Ramos (cell line): ENCODE results near the gene CHSY1.

Experiments
- in situ Hi-C: fragments of 300-500 bp; cut with MboI; formaldehyde crosslinking; loops from one replicate; pipeline ENCODE4 v1.14.3; 2022; ENCODE audit warnings: low sequenced_read_pairs; ENCODE audit not compliant: unreplicated experiment

CHSY1 gene

DNA sequence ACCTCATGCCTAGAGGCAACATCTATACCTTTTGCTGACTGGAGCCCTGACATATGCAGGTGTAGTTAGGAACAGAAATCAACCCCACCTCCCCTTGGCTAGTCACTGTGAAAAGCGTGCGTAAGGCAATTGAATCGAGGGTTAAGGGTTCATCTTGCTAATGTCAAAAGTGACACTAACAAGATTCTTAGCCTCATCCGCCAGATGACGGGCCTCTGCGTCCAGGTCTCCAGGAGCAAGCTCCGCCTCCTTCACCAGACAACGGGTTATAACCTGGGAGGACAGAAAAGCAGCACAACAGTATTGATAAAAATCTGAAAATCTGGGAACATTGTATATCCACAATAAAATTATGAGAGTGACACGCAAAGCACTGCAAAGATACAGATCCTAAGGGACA lies 20.7 kb upstream of the CHSY1 start:
- in situ Hi-C loops: loop anchor here (25.0 kb wide), 1 partner anchor 360 kb away; the partner anchor contains the start of gene LRRK1

DNA sequence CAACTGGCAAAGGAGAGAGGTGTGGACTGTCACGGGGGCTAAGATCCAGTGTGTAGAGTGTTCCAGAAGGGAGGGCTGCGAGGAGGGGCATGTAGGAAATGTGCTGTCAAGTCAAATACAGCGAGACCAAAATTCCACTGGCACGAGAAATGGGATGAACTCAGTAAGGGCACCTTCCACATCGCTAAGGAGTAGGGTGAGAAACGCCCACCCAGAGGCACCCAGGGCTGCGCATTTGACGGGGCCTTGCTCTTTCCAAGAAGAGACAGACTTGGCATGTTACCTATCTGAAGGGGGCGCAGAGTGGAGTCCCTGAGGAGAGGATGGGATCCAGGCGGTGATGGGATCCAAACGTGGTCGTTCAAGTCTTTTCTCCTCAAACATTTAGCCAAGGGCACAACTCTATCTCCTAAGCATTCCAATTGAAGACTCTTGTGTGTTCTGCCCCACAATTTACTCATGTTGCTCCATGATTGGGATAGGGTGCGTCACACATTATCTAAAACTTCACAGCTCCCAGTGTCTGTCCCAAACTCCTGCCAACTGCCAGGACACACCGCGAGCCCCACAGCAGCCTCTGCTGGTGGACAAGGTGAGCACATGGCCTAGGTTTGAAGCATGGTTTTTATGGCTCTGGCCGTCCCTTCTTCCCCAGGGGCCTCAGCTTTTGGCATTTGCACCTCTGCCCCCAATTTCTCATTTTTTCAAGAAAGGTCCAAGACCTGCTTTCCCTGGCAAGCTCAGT lies 17.8 kb upstream of the CHSY1 start:
- in situ Hi-C loops: loop anchor here (10.0 to 25.0 kb wide), 2 partner anchors 357 to 665 kb away; partner anchors contain the start of genes ASB7, LINS1 and LRRK1

DNA sequence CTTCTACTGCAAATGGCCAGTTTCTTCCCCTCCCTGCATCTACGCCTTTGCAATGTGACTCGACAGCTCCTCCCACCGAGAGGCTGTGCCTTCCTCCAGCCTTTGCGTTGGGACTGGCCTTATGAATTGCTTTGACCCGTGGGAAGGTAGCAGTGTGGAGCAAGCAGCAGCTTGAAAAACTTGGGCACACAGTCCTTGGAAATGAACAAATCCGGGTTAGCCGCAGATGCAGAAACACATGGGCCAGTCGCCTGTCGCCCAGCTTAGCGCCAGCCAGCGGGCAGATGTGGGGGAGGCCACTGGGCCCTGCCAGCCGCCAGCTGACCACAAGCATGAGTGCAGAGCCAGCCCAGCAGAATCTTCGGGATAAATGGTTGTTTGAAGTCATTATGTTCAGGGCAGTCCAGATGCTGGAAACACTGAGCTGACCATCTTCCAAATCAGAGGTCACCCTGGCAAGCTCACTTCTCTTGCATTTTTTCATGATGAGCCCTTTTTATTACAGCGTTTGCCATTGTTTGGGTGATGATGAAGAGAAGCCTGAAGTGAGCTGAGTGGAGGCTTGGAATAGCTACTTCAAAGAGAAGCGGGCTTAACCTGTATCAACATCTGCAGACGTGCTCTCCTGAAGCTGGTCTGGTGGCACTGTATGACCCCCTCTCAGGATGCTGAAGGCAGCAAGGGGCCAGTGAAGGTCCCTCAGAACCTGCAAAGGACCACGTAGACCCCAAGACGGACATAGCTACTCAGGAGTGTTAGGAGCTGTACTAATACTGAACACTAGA lies 15.7 kb upstream of the CHSY1 start:
- in situ Hi-C loops: loop anchor here (10.0 to 25.0 kb wide), 2 partner anchors 355 to 663 kb away; partner anchors contain the start of genes ASB7, LINS1 and LRRK1

DNA sequence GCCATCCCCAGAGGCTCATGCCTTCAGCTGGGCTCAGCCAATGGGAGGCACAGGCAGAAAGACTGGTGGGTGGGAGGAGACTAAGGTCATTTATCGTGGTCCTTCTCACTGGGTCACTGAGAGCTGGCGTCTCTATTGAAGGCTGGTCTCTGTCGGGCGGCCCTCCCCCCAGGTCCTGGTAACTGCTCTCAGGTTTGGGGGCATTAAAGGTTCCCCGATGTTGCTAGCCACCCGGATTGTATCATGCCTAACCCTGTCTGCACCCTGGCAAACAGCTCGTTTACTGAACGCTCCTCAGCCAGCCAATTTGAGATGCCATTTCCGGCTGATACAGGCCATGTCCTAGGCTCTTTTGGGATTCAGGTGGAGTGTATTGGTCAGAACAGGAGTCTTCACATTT lies 14.9 kb upstream of the CHSY1 start:
- in situ Hi-C loops: loop anchor here (10.0 to 25.0 kb wide), 2 partner anchors 354 to 662 kb away; partner anchors contain the start of genes ASB7, LINS1 and LRRK1

DNA sequence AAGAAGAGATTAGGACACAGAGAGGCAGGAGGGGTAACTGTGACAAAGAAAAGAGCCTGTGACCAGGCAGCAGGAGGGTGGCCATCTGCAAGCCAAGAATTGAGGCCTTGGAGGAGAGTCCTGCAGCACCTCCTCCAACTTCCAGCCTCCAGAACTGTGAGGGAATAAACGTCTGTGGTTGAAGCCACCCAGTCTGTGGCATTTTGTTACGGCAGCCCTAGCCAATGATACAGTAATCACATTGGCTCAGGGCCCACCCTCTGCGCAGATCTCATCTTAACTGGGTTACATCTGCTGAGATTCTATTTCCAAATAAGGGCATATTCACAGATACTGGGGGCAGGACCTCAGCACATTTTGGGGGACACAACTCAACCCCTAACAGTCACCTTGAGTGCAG lies 14.2 kb upstream of the CHSY1 start:
- in situ Hi-C loops: loop anchor here (10.0 to 25.0 kb wide), 2 partner anchors 354 to 661 kb away; partner anchors contain the start of genes ASB7, LINS1 and LRRK1

DNA sequence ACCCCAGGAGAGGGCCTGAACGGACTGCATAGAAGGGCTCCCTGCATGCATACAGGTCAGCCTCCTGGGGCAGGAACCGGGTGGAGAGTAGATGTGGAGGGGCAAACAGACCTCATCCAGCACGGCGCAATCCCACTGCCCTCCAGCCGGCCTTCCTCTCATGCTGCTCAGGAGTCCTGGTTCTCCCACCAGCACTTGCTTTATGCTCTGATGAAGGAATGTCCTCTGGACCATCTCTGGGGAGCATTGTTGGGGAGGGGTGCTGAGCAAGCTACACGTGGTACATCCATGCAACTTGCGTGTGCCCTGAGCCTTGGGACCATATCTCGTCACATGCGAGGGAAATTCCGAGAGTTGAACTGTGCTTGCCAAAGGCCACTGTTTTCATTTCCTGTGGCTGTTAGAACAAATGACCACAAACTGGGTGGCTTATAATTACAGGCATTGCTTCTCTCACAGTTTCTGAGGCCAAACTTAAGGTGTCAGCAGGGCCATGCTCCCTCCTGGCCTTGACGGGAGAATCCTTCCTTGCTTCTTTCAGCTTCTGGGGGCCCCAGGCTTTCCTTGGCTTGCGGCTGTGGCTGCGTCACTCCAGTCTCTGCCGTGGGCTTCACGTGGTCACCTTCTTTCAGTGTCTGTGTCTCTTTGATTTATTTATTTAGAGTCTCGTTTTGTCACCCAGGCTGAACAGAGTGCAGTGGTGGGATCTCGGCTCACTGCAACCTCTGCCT lies 13.2 kb upstream of the CHSY1 start:
- in situ Hi-C loops: loop anchor here (5.0 to 25.0 kb wide), 3 partner anchors 178 to 660 kb away; partner anchors contain the start of genes ASB7, LINS1 and LRRK1

DNA sequence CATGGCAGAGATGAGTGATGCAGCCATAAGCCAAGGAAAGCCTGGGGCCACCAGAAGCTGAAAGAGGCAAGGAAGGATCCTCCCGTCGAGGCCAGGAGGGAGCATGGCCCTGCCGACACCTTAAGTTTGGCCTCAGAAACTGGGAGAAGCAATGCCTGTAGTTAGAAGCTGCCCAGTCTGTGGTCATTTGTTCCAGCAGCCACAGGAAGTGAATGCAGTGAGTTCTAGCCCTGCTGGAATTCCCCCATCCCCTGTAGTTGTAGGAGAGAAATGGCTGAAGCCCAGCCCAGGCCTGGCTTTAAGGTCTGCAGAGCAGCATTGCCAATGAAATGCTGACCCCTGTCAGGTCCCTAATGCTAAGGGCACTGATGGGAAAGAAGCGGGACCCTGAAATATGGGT lies 12.2 kb upstream of the CHSY1 start:
- in situ Hi-C loops: loop anchor here (5.0 to 25.0 kb wide), 3 partner anchors 177 to 659 kb away; partner anchors contain the start of genes ASB7, LINS1 and LRRK1

DNA sequence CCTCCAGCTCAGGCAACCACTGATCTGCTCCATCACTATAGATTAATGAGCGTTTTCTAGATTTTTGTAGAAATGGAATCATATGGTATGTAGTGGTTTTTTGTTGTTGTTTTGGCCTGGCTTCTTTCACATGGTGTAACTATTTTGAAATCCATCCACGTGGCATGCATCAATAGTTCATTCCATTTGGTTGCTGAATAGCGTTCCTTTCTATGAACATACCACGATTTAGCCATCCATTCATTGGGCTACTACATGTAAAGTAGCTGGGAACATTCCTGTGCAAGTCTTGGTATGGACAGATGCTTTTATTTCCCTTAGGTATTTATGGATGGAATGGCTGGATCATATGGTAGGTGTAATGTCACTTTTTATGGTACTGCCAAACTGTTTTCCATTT lies 10.7 kb upstream of the CHSY1 start:
- in situ Hi-C loops: loop anchor here (5.0 to 25.0 kb wide), 3 partner anchors 175 to 658 kb away; partner anchors contain the start of genes ASB7, LINS1 and LRRK1

DNA sequence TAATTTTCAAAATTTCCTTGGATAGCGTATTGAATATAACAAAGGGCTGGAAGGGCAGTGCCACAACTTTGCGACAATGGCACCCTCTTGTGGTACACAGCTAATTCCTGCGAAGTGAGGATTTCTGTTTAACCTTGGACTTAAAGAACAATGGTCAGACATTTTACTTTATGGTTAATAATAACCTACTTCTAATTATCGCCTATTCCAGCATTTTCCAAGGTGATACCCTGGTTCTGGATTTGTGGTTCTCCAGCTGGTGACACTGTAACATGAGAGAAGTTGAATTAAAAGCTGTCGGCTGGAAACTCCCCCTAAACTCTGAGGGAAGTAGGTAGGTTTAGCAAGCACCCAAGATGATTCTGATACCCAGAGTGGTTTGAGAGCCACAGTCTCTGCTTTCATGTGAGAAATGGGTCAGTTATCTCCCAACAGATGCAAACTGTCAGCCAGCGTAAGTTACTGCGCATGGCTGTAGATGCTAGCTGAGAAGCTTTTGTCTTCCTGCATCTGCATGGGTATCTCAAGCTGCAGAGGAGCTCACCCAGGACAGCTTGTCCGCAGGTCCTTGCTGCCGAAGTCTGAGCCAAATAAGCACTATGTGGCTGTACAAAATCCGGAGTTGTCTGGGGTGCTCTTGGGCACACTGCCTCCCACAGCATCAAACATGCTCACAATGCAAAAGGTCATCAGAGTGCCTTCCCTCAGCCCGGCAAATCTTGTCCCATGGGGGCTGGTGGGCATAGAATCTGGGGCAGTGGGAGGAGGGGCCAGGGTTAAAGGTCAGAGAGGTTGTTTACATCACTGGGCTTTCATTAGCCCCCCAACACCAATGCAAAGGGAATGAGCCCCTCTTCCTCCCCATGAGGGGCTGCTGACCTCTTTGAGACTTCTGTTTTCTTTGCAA lies 6.6 kb upstream of the CHSY1 start:
- in situ Hi-C loops: loop anchor here (25.0 kb wide), 1 partner anchor 346 kb away; the partner anchor contains the start of gene LRRK1

DNA sequence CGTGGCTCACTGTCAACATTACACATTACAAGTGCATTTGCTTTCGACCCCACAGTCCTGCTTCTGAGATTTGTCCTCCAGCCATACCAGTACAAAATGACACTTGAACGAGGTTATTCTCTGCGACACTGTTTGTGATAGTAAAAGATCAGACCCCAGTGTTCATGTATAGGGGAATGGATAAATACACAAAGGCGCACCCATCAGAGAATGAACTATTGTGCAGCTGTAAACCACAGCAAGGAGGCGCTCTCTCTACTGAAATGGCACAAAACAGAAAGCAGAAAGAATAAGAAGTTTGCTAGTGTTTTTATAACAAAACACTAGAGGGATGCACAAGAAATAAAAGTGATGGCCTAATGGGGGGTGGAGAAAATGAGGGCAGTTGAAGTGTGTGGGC lies 4.9 kb upstream of the CHSY1 start:
- in situ Hi-C loops: loop anchor here (25.0 kb wide), 1 partner anchor 344 kb away; the partner anchor contains the start of gene LRRK1

DNA sequence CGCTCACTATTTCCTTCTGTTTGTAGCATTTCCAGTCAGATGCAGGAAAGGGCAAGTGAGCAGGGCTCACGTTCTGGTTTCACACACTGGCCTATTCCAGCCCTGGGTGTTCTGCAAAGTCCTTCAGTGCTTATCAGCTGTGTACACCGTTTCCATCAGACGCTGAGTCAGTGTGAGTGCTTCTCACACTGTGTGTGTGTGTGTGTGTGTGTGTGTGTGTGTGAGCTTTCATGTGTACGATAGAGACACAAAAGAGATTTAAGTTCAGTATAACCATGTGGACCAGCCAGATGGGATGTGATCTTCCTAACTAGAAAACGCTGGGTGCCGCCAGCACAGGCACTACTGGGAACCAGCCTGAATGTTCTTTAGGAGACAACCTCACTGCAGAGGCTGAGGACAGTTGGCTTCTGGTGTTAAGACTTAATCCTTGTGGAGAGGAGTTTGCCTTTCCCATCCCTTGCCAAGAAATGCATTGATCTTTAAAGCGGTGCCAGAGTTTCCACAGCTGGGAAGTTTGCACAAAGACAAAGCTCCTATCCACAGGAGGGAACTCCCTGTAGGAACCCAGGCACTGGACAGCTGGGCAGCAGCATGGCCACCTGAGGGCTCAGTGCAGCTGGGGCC lies 3.9 kb upstream of the CHSY1 start:
- in situ Hi-C loops: loop anchor here (25.0 kb wide), 1 partner anchor 343 kb away; the partner anchor contains the start of gene LRRK1

DNA sequence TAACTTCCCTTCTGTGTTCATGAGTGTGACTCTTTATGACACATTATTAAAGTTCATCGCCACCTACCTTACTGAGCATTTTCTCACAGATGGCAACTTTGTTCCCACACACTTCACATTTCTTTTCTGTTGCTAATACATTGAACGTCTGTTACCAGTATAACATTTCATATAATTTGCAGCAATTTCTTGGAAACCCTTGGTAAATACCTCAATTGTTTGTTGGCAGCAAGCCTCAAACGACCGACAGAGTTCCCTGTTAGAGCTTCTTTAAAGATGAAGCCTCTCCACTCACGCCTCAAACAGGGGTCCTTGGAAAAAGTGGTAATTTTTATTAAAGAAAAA lies 3.2 kb upstream of the CHSY1 start:
- in situ Hi-C loops: loop anchor here (25.0 kb wide), 1 partner anchor 343 kb away; the partner anchor contains the start of gene LRRK1

DNA sequence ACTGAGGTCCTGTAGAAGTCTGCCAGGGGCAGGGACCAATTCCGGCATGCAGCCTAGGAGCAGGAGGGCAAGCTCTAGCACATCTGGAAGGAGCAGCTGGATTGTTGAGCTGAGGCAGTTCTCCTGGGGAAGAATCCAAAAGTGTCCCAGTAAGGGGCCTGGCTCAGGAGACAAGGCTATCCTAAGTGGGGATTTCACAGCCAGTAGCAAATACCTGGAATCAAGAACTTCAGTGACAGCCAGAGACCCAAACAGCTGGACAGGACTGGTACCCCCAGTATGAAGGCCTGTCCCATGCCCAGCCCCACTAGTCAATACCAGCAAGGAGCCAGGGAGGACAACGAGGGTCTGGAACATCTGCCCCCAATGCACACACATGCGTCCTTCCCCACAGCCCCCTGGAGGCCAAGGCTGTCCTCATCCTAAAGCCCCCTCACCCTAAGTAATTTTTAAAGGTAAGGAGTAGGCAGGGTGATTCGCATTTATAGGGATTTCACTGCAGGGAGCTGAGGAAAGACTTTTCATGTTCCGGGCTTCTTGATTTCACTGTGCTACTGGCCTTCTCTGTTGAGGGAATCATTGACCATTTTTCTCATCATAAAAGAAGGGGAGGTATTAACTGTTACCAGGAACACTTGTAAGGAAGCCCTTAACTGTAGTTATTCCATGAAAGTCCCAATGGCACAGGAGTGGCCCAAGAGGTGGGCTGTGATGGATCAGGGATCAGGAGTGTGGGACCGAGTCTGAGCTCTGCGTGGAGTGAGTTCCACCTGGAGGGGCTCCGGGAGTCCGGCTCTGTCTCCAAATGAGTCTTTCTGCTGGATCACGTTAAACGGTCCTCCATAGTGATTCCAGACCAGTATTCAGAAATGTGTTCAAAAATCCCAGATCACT lies 2.6 kb upstream of the CHSY1 start:
- in situ Hi-C loops: loop anchor here (25.0 kb wide), 1 partner anchor 342 kb away; the partner anchor contains the start of gene LRRK1

DNA sequence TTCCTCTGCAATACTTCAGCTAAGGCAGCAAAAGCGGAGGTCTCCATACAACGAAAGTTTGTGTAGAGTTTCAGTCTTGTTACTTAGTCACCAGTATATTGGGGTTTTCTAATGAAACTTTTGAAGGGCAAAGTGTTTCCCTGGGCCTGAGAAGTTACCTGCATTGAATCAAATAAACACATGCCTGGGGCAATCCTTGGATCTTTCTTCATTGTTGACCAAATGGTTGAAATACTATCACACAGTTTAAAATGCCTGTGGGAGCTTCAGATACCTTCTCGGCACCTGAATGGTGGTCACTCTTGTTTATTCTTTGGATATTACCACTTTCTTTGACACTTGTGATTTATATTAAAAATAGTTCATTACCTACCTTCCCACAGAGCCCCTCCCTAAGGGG lies 988 bp upstream of the CHSY1 start:
- in situ Hi-C loops: loop anchor here (25.0 kb wide), 1 partner anchor 341 kb away; the partner anchor contains the start of gene LRRK1

DNA sequence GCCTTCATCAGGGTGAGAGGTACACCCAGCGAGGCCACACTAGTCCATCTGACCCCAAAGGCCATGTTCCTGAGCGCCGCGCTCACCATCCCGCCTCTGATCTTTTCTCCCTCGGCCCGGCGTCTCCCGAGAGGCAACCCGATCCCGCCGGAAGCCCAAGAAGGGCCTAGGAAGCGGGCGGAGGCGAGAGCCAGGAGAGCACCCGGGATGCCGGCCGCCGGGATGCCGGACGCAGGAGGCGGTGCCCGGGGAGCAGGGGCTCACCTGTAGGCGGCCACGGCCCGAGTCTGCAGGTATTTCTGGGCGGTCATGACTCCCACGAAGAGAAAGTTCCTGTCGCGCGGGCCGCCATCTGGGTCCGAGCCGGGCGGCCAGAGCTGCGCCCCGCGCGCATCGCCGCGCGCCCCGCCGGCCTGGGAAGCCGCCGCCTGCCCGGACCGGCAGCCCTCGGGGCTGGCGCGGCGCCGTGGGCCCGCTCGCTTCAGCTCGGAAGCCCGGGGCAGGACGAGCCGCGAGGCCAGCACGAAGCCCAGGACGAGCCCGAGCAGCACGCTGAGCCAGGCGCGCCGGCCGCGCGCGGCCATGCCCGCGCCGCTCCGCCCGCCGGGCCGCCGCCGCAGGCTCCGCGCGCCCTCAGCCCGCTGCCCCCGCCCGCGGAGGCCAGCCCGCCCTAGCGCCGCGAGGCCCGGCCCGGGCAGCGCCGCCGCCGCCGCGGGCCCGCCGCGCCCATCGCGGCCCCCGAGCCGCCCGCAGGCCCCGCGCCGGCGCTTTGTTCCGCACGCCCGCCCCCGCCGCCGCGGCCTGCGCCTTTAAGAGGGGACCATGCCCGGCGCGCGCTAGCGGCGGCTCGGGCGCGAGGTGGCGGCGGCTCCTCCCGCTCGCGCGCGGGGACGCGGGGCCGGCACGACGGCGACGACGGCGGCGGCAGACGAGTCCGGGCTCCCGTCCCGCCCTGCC lies 697 bp downstream of the CHSY1 start:
- in situ Hi-C loops: loop anchor here (25.0 kb wide), 1 partner anchor 339 kb away; the partner anchor contains the start of gene LRRK1

DNA sequence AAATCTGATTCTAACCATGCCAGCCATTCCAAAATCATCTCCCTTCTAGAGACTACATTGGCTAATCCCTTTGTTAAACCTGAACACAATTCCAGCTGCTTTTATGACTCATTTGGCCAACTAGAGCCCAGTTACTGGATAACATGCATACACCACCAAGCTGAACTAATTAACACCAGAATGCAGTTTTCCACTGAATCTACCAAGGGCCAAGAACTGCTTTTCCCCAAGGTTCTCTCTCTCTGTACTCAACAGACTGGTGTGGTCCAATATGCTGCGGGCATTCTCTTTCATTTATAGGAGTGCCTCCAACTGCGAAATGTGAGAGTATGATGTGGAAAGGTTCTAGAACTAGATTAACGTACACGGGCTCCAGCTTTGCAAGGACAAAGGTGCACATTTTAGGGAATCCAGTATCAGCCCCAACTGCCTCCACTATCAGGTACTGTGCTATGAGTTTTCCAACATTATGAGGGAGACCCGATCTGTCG lies 1.5 kb downstream of the CHSY1 start:
- in situ Hi-C loops: loop anchor here (25.0 kb wide), 1 partner anchor 338 kb away; the partner anchor contains the start of gene LRRK1
